ENCODE measurements around the gene OPCML.

The OPCML gene

DNA sequence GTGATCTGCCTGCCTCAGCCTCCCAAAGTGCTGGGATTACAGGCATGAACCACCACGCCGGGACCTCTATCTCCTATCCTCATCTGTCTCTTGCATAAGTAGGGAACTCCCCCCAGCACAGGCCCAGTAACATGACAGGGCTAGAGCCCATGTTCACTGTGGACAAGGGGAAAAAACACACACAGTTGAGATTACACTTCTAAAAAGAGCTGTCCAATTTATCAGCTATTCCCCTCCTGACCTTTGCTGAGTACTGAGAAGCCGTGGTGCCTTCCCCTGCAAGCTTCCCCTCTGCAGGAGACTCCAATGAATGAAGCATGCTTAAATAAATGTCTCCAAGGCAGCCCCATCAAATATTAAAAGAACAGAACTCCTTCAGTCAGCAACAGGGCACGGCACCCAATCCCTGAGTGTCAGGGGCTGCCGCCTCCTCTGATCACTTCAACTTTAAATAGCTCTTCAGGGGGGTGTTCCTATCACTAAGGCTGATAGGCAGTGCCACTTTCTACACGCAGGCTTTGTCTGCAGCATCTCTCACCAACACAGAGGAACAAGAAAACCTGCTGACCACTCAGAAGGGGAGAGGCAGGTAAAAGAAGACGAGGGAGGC is 385.5 kb downstream of the OPCML start:
- DNase-seq (ENCODE audit: low read depth in 2 of 2, low spot score in 1 of 2) = no peak

GRCh38 chr11:133137939-133138338 is 394.4 kb downstream of the OPCML start:
- DNase-seq (ENCODE audit: low read depth in 2 of 2, low spot score in 1 of 2) = no peak

DNA sequence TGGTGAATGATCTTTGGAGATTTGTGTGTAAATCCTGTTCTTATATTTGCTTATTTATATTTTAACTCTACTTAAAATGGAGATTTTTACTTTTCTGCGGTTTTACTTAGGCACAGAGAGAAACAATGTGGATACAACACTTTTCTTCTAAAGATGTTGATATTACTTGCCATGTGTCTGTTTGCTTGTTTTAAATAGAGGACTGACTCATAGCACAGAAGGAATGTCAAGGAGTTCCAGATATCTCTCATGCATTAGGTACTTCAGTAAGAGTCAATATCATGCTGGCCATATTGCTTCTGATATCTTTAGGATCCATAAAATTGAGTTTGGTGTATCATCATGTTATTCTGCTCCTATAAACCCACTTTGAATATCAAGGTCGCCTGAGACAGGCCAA is 395.0 kb downstream of the OPCML start:
- no peak for DNase-seq (ENCODE audit: low read depth in 2 of 2, low spot score in 1 of 2)

DNA sequence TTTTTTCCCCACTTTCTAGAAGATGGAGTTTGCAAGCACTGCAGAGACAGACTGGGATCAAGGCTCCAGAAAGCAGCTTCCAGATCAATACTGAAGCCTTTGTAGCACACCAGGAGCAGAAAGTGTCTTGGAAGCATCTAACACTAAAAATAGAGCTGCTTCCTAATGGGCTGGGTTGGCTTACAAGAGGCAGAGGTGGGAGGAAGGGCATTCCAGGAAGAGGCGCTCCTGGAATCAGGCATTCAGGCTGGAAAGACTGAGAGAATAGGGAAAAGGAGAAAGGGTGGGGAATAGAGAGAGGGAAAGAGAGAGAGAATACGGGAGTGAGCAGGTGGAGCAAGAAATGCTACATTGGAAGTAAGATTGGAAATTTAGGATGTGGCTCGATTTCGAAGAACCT is 395.9 kb downstream of the OPCML start:
- no peak for DNase-seq (ENCODE audit: low read depth in 2 of 2, low spot score in 1 of 2)

DNA sequence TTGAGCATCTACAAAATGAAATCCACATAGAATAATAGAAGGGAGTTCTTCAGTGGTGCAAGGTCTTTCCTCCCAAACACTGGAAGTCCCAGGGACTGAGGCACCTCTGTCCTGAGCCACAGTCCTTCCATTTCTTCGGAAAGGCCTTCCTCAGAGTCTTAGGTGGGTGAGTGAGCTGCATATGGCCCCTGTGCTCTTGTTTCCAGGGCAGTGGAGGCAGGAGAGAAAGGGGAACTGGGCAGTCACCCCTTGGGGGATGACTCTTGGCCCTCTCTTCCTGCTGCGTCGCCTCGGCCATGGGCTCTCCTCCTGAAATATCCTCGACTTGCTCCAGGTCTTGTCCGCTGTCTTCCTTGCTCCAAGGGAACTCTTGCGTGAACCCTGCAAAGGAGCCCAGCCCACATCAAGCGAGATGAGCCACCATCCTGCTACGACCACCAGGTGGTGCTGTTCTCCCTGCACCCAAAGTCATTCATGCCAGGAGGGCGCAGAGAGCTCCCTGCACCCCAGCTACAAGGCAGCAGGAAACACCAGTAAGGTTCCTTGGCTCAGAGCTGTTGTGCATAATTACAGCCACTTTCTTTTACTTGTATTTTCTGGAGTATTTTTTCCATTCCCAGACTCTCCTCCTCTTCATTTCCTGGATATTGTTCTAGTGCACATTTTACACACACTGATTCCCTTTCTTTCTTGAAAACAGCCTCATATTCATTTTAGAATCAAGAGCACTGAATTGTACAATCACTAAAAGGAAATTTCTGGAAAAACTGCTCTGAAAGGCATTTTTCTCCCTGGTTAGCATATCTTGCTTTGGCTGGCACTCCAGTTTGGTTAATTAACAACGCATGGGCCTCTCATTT is 397.8 kb downstream of the OPCML start:
- no peak for DNase-seq (ENCODE audit: low read depth in 2 of 2, low spot score in 1 of 2)

DNA sequence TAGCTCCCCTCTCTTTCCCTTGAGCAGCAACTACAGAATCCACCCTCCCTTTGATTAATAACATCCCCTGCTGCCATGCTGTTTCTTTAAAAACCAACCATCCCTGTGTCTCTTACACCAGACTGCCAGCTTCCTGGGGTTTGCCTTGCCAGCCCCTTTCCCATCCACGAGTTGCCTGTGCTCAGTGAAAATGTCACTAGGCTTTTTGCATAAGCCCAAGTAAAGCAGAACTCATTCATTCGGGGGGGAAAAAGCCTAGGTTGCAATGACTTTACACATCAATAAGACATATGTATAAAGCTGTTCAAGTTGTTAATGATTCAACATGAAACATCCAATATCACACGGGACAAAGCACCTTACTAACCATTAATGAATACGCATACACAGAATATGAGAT is 398.7 kb downstream of the OPCML start:
- no peak for DNase-seq (ENCODE audit: low read depth in 2 of 2, low spot score in 1 of 2)

- DNase-seq (ENCODE audit: low read depth in 2 of 2, low spot score in 1 of 2) = no peak
Measured at GRCh38 chr11:133133050-133133449, 399.3 kb downstream of the OPCML start.

- DNase-seq (ENCODE audit: low read depth in 2 of 2, low spot score in 1 of 2) = no peak
Measured at GRCh38 chr11:133127741-133128140, 404.6 kb downstream of the OPCML start.

GRCh38 chr11:133123796-133124195 is 408.5 kb downstream of the OPCML start:
- DNase-seq (ENCODE audit: low read depth in 2 of 2, low spot score in 1 of 2) = no peak

DNA sequence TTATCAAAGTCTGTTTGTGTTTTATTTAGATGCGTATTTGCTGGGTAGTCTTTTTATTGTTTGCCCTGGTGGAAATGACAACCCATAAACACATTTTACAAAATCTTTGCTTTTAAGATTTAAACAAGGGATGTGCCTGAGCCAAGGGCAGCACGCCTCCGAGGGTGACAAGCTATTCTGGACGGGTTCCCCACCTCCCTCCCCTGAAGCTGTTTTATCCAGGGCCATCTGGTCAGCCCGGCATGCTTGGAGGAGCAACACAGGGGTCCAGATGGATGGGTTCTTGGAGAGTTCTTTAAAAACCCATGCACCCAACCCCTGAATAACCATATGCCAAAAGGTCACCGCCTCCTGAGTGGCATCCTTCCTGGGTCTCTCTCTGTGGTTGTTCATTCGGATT is 408.9 kb downstream of the OPCML start:
- no peak for DNase-seq (ENCODE audit: low read depth in 2 of 2, low spot score in 1 of 2)

- DNase-seq (ENCODE audit: low read depth in 2 of 2, low spot score in 1 of 2) = no peak
Measured at GRCh38 chr11:133122256-133122655, 410.0 kb downstream of the OPCML start.

DNA sequence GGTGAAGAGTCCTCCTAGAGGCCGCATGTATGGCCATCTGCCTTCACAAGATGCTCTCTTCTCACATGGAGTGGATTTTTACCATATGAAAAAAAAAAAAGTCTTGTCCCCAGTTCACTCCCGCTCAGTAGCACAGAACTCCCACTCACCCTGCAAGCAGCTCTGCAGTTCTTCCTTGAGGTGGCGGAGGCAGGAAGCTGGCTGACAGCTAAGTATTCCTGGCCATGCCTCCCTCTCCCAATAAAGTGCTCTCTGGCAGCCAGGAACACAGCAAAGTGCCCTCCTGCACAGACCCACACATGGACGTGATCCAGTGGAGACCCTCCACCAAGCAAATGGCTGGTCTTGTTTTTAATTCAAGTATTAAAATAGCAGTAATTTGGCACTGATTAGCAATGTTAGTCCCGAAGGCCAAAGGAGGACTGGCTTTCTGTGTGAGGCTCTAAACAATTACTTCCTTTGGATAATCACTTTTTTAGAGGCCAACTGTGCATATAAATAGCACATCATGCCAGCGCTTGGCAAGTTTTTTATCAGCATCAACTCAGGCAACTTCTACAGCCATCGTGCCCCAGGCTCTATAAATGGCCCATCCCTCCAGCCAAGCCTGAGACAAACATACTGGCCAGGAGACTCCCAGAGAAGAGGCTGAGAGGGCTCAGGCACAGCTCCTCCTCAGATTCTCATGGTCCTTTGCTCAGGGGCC is 413.6 kb downstream of the OPCML start:
- no peak for DNase-seq (ENCODE audit: low read depth in 2 of 2, low spot score in 1 of 2)

DNA sequence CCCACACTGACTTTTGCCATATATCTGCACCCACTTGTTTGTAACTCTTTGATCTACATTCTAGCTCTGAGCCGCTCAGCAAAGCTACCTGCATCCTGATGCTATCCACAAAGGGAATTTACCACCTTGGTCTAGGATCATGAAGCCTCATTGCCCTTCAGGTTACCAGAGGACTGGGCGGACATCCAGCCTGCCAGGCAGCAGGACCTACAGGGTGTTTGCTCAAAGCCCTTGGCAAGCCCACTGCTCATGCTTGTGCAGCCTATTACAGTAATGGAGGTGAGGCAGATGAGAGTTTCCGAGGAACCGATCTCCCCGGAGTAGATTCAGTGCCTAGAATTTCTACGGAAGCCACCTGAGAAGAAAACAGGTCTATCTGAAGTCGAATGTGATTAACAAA is 417.2 kb downstream of the OPCML start:
- no peak for DNase-seq (ENCODE audit: low read depth in 2 of 2, low spot score in 1 of 2)

GRCh38 chr11:133107763-133108162 is 424.5 kb downstream of the OPCML start:
- DNase-seq (ENCODE audit: low read depth in 2 of 2, low spot score in 1 of 2) = no peak

DNA sequence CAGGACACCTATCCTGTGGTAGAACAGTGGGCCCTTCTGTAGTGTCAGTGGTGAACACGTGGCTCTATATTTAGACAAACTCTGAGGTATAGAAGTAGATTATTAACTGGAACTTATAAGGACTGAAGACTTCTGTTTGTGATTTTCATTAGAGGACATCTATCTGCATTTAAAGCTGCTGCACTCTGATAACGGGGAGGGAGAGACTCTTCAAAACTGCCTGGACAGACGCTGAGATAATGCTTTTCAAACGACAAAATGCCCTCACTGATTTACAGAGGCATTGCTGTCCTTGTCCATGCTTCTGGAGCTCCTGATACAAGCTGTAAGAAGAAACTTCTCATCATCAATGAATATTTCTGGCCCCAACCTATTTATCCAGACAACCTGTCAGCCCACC is 425.2 kb downstream of the OPCML start:
- no peak for DNase-seq (ENCODE audit: low read depth in 2 of 2, low spot score in 1 of 2)

- DNase-seq (ENCODE audit: low read depth in 2 of 2, low spot score in 1 of 2) = no peak
Measured at GRCh38 chr11:133106417-133106816, 425.9 kb downstream of the OPCML start.

GRCh38 chr11:133104009-133104744 is 428.1 kb downstream of the OPCML start:
- no peak for DNase-seq (ENCODE audit: low read depth in 2 of 2, low spot score in 1 of 2)

- DNase-seq (ENCODE audit: low read depth in 2 of 2, low spot score in 1 of 2) = no peak
Measured at GRCh38 chr11:133096981-133097380, 435.3 kb downstream of the OPCML start.

- DNase-seq (ENCODE audit: low read depth in 2 of 2, low spot score in 1 of 2) = no peak
Measured at GRCh38 chr11:133086518-133086917, 445.8 kb downstream of the OPCML start.

GRCh38 chr11:133082841-133083488 is 449.3 kb downstream of the OPCML start:
- no peak for DNase-seq (ENCODE audit: low read depth in 2 of 2, low spot score in 1 of 2)

DNA sequence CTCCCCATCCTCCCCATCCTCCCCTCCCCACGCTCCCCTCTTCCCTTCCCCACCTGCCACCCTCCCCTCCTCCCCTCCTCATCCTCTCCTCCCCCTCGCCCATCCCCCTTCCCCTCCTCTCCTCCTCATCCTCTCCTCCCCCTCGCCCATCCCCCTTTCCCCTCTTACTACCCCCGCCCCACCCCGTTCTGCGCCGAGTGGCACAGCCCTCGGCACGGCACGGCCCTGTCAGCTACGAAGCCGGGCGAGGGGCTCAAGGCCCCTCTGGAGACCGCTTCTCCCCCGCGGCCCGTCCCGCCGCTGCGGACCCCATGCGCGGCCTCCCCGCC is 449.9 kb downstream of the OPCML start:
- DNase-seq (ENCODE audit: low read depth in 2 of 2, low spot score in 1 of 2) = no peak
